ENCODE measurements around the gene CIDEA. TPM values are rescaled to one million over a fixed set of nuclear protein-coding genes. Genes with fewer than 3 reads are reported as not detected.

The CIDEA gene
- total RNA-seq, 1 experiment from 2014 or later = not detected

- no peak overlapping the region for H3K56ac ChIP-seq (ENCODE audit: insufficient read length, low read depth, low read length)
- no peaks in the 10 kb centered on the region for H3K27me3 ChIP-seq (ENCODE audit: insufficient read depth, low read length)
- no peak overlapping the region for H2BK120ac ChIP-seq (ENCODE audit: low read depth, low read length, poor library complexity, severe bottlenecking)
- no peak overlapping the region for H2BK20ac ChIP-seq (ENCODE audit: low read depth, low read length, poor library complexity, severe bottlenecking)
- no peak overlapping the region for H3K9ac ChIP-seq (ENCODE audit: extremely low read depth, insufficient read length, low read length)
- no peak overlapping the region for H3K18ac ChIP-seq (ENCODE audit: insufficient read length, low read depth, low read length)
- Mint-ChIP-seq H3K4me3 (no peak overlapping the region), H3K27ac (no peak overlapping the region), H3K36me3 (ENCODE audit: insufficient read depth in 1 of 3, low read depth in 3 of 3) (peaks cover 29 to 78% (median 30%) of the 10 kb centered on the region in 3 experiments), H3K27me3 (ENCODE audit: low read depth) (no peaks in the 10 kb centered on the region), H3K9me3 (peaks cover 5 to 12% of the 10 kb centered on the region in 2 experiments; a peak in 4 of 5 replicates), H3K4me1 (peaks cover 17 to 19% of the 10 kb centered on the region in 2 experiments)
- no peak for TF ChIP-seq CTCF (conservative IDR thresholded peaks at IDR 0.05)
- peaks cover 4% of the 10 kb centered on the region for H3K9me3 ChIP-seq (ENCODE audit: control insufficient read depth, low read depth, low read length)
- H2BK12ac ChIP-seq (ENCODE audit: insufficient read length, low read depth, low read length) = no peak overlapping the region
- H4K8ac ChIP-seq (replicated peaks; ENCODE audit: insufficient read length, low read depth, low read length) = no peak overlapping the region
- no peak overlapping the region for H4K5ac ChIP-seq (ENCODE audit: insufficient read length, low read depth, low read length)
- H3T11ph ChIP-seq (ENCODE audit: low read length) = no peak overlapping the region
- H2AFZ ChIP-seq (ENCODE audit: low read length) = no peak overlapping the region
- no peak overlapping the region for H3K4me2 ChIP-seq (ENCODE audit: insufficient read depth, insufficient read length, low read length)
- H3K79me1 ChIP-seq (ENCODE audit: insufficient read depth, low read depth, low read length, poor library complexity, severe bottlenecking) = no peaks in the 10 kb centered on the region
- H2AK5ac ChIP-seq (ENCODE audit: insufficient read length, low read length) = no peak overlapping the region
- H3K27ac ChIP-seq (ENCODE audit: insufficient read length, low read depth, low read length) = no peak overlapping the region
- H3K79me2 ChIP-seq (ENCODE audit: insufficient read depth, low read length) = no peaks in the 10 kb centered on the region
- H4K20me1 ChIP-seq (ENCODE audit: control insufficient read depth, insufficient read depth, insufficient read length) = no peaks in the 10 kb centered on the region
- H4K91ac ChIP-seq (ENCODE audit: insufficient read length, low read depth, low read length) = no peak overlapping the region
- H2BK15ac ChIP-seq (ENCODE audit: low read depth, low read length) = no peak overlapping the region
- no peaks in the 10 kb centered on the region for H3K4me1 ChIP-seq (ENCODE audit: insufficient read depth, low read length)
- no peak overlapping the region for H2BK5ac ChIP-seq (ENCODE audit: insufficient read length, low read length)
- no peak overlapping the region for H3K14ac ChIP-seq (ENCODE audit: insufficient read depth, low read length)
- no peak for DNase-seq
- H3K23ac ChIP-seq (ENCODE audit: insufficient read length, low read depth, low read length) = no peak overlapping the region
- no CpG with 5 or more reads among the region's 10 CpGs for WGBS (ENCODE audit: extremely low coverage, insufficient read length, low lambda C conversion rate)
- H3K23me2 ChIP-seq (ENCODE audit: insufficient read length, low read depth, low read length, poor library complexity, severe bottlenecking) = no peaks in the 10 kb centered on the region
- H3K4ac ChIP-seq (ENCODE audit: low read depth, low read length) = no peak overlapping the region
Measured at GRCh38 chr18:12315490-12315889, 61.3 kb downstream of the CIDEA start.
